ENCODE data around the gene MEIG1.
A peak's percentile ranks its signal among the peaks of the same experiment; 100 is the strongest.
"Not testable (repeated sequence)": the region's sequence is repeated elsewhere in the genome, so short reads cannot be mapped to it uniquely, and the experiment has no call there.

The MEIG1 gene

DNA sequence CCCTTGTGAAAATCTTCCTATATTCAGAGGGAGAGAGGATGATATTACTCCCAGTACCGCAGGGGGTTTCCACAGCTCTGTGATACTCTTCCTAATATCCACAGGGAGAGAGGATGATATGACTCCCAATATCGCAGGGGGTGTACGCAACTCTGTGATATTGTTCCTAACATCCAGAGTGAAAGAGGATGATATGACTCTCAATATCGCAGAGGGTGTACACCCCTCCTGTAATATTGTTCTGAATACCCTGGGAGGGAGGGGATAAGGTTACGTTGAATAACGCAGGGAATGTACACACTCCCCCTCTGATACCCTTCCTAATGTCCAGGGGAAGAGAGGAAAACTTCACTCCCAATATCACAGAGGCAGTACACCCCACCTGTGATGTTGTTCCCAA lies 30.4 kb downstream of the MEIG1 start:
- not testable (repeated sequence) for H3K4me1 Mint-ChIP-seq (ENCODE audit: low read depth); H3K27me3 Mint-ChIP-seq; H3K36me3 Mint-ChIP-seq (ENCODE audit: low read depth); DNase-seq; H3K9me3 Mint-ChIP-seq; H3K4me3 Mint-ChIP-seq; H3K27ac Mint-ChIP-seq

DNA sequence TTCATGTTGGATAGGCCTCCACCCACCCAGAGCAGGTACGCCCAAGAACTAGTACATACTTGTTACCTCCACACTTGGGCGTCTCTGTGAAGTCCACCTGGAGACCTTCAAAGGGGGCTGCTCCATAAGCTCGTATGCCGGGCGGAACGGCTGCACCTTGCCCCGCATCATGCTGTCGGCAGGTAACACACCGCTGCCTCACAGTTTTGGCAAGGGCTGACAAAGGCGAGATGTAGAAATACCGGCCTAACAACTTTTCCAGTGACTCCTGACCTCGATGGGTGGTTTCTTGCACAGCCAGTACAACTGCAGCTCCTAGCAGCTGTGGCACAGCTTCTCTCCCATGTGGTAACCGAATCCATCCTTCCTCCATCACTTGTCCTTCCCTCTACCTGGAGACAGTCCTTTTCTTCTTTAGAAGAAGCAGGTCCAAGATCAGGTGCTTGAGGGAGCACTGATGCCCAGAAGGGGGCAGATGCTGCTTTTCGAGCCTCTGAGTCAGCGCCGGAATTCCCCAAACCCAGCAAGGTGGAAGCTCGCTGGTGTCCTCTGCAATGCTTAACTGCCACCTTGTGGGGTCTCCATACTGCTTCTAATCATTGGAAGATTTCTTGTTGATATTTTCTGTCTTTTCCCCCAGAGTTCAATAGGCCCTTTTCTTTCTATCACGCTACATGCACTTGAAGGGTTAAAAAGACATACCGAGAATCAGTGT lies 32.0 kb downstream of the MEIG1 start:
- H3K36me3 Mint-ChIP-seq (ENCODE audit: low read depth); H3K27ac Mint-ChIP-seq; H3K27me3 Mint-ChIP-seq: not testable (repeated sequence)

DNA sequence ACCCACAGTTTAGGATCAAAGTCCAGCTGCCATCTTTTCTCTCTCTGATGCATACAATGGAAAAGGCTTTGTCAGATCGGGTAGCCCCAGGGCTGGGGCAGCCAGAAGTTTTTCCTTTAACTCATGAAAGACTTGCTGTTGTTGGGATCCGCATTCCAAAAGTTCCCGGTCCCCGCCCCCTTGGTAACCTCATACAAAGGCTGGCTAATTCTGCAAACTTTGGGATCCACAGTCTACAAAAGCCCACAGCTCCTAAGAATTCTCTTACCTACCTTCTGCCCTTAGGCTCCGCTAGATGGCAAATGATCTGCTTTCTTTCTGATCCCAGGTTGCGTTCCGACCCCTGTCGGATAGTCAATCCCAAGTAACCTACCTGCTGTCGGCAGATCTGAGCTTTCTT lies 33.1 kb downstream of the MEIG1 start:
- not testable (repeated sequence) for H3K9me3 Mint-ChIP-seq; H3K4me1 Mint-ChIP-seq (ENCODE audit: low read depth); H3K27me3 Mint-ChIP-seq; H3K27ac Mint-ChIP-seq; DNase-seq; H3K4me3 Mint-ChIP-seq; H3K36me3 Mint-ChIP-seq (ENCODE audit: low read depth)

More for the DNA sequence above, 32.0 kb downstream of the MEIG1 start:
- not testable (repeated sequence) for H3K4me1 Mint-ChIP-seq (ENCODE audit: low read depth); H3K9me3 Mint-ChIP-seq; H3K4me3 Mint-ChIP-seq
- DNase-seq: peak; percentile 65

DNA sequence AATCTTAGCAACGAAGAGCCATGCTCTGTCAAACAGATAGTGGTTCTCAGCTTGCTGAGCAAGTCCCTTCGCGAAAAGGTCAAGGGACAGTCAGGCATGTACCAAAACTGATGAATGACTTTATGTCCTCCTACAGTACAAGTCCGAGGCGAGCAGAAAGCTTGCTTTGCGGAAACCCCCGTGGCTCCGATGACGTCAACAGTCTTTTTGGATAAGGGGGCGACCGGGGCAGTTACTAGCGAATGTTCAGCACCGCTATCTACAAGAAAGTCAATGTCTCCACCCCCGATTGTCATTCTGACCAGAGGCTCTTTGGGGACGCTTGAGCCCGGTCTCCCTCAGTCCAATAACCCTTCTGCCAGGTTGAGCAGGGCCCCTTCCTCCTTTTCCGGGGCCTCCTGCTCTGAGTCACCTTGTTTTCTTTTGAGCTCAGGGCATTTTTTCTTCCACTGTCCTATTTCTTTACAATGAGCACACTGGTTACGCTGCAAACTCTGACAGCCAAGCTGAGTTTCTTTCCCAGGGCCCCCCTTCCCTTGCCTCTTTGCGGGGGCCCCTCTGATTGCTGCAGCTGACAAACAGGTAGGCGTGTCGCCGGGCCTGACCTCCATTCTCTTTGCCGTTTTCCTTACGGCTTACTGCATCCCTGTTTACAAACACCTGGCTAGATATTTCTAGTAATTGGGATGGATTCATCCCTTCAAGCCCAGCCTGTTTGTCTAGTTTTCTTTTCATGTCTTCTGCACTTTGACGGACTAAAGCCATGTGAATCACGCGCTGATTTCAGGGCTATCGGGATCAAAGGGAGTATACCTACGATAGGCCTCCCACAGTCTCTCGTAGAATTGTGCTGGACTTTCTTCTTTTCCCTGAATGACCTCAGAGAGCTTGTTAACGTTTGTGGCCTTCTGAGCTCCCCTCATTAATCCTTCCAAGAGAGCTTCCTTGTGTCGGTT lies 34.6 kb downstream of the MEIG1 start:
- not testable (repeated sequence) for H3K9me3 Mint-ChIP-seq; H3K36me3 Mint-ChIP-seq (ENCODE audit: low read depth); DNase-seq; H3K27ac Mint-ChIP-seq; H3K4me1 Mint-ChIP-seq (ENCODE audit: low read depth); H3K4me3 Mint-ChIP-seq; H3K27me3 Mint-ChIP-seq

DNA sequence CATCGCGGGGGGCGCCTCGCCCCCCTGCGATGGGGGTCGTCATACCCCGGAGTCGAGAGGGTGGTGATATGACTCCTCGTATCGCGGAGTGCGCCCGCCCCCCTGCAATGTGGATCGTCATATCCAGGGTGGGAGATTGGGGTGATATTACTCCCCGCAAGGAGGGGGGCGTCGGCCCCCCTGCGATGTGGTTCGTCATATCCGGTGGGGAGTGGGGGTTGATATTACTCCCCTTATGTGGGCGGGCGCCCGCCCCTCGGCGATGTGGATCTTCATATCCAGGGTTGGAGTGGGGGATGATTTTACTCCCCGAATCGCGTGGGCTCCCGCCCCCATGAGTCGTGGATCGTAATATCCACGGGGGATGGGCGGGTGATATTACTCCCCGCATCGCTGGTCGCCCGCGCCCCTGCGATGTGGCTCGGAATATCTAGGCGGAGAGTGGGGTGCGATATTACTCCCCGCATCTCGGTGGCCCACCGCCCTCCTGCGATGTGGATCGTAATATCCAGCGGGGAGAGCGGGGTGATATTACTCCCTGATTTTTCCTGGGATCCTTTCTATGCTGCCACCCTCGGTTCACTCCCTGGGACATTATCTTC lies 36.9 kb downstream of the MEIG1 start:
- no peaks in the 10 kb centered on the region for H3K9me3 Mint-ChIP-seq
- H3K36me3 Mint-ChIP-seq (ENCODE audit: low read depth): no peaks in the 10 kb centered on the region
- H3K27me3 Mint-ChIP-seq: peaks cover under 1% of the 10 kb centered on the region
- no peak overlapping the region for H3K4me3 Mint-ChIP-seq
- H3K27ac Mint-ChIP-seq: no peak overlapping the region
- H3K4me1 Mint-ChIP-seq (ENCODE audit: low read depth): peaks cover 4% of the 10 kb centered on the region
- DNase-seq: no peak

DNA sequence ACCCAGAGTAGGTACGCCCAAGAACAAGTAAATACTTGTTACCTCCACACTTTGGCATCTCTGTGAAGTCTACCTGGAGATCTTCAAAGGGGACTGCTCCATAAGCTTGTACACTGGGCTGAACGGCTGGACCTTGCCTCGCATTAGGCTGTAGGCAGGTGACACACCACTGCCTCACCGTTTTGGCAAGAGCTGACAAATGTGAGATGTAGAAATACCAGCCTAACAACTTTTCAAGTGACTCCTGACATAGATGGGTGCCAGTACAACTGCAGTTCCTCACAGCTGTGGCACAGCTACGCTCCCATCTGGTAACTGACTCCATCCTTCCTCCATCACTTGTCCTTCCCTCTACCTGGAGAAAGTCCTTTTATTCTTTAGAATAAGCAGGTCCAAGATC lies 54.3 kb downstream of the MEIG1 start:
- H3K4me3 Mint-ChIP-seq; H3K27ac Mint-ChIP-seq; H3K36me3 Mint-ChIP-seq (ENCODE audit: low read depth); H3K9me3 Mint-ChIP-seq; H3K27me3 Mint-ChIP-seq; H3K4me1 Mint-ChIP-seq (ENCODE audit: low read depth); DNase-seq: not testable (repeated sequence)

DNA sequence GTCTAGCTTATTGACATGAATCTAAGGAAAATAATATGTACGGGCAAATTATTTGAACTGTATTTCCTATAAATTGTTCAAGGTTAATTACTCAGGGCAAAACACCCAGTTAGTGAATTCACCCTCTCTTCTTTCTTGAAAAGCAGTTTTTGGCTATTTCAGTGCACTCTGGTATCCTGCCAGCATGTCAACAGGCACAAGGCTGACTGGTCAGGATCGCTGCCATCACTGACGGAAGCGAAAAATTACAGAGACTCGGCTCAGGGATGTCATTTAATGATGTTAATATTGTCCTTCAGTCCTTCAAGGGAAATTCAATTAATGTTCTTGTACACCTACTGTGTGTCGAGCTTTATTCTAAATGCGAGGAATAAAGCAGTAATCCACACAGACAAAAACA lies 56.3 kb downstream of the MEIG1 start:
- no peaks in the 10 kb centered on the region for H3K27me3 Mint-ChIP-seq
- no peaks in the 10 kb centered on the region for H3K4me1 Mint-ChIP-seq (ENCODE audit: low read depth)
- DNase-seq: no peak
- H3K27ac Mint-ChIP-seq: no peak overlapping the region
- H3K9me3 Mint-ChIP-seq: no peaks in the 10 kb centered on the region
- H3K36me3 Mint-ChIP-seq (ENCODE audit: low read depth): no peaks in the 10 kb centered on the region
- no peak overlapping the region for H3K4me3 Mint-ChIP-seq

DNA sequence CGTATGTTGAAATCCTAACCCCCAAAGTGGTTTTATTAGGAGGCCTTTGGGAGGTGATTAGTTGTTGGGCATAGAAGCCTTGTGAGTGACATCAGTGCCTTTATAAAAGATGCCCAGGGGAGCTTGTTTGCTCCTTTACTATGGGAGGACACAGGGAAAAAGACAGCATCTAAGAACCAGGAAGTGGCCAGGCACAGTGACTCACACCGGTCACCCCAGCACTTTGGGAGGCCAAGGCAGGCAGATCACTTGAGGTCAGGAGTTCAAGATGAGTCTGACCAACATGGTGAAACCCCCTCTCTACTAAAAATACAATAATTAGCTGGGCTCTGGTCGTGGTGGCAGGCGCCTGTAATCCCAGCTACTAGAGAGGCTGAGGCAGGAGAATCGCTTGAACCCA lies 61.8 kb downstream of the MEIG1 start:
- not testable (repeated sequence) for H3K36me3 Mint-ChIP-seq (ENCODE audit: low read depth); H3K27ac Mint-ChIP-seq; DNase-seq; H3K9me3 Mint-ChIP-seq; H3K4me3 Mint-ChIP-seq; H3K4me1 Mint-ChIP-seq (ENCODE audit: low read depth); H3K27me3 Mint-ChIP-seq

Data from activated T-cell treated with anti-CD3 and anti-CD28 coated beads, Interleukin-2, amount 50 U/mL, for 24 hours (primary cell).